GM19467 (cell line): ENCODE data around the gene GTF2F1.
"Not testable (repeated sequence)": the region's sequence is repeated elsewhere in the genome, so short reads cannot be mapped to it uniquely, and the experiment has no call there.

Experiments used
- ATAC-seq: cut with Tn5 transposase; IDR thresholded peaks from one replicate; pipeline ENCODE4 v1.9.1; 2021; ENCODE audit warnings: mild to moderate bottlenecking, moderate library complexity; ENCODE audit not compliant: unreplicated experiment

GTF2F1 gene, protein sequence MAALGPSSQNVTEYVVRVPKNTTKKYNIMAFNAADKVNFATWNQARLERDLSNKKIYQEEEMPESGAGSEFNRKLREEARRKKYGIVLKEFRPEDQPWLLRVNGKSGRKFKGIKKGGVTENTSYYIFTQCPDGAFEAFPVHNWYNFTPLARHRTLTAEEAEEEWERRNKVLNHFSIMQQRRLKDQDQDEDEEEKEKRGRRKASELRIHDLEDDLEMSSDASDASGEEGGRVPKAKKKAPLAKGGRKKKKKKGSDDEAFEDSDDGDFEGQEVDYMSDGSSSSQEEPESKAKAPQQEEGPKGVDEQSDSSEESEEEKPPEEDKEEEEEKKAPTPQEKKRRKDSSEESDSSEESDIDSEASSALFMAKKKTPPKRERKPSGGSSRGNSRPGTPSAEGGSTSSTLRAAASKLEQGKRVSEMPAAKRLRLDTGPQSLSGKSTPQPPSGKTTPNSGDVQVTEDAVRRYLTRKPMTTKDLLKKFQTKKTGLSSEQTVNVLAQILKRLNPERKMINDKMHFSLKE

DNA sequence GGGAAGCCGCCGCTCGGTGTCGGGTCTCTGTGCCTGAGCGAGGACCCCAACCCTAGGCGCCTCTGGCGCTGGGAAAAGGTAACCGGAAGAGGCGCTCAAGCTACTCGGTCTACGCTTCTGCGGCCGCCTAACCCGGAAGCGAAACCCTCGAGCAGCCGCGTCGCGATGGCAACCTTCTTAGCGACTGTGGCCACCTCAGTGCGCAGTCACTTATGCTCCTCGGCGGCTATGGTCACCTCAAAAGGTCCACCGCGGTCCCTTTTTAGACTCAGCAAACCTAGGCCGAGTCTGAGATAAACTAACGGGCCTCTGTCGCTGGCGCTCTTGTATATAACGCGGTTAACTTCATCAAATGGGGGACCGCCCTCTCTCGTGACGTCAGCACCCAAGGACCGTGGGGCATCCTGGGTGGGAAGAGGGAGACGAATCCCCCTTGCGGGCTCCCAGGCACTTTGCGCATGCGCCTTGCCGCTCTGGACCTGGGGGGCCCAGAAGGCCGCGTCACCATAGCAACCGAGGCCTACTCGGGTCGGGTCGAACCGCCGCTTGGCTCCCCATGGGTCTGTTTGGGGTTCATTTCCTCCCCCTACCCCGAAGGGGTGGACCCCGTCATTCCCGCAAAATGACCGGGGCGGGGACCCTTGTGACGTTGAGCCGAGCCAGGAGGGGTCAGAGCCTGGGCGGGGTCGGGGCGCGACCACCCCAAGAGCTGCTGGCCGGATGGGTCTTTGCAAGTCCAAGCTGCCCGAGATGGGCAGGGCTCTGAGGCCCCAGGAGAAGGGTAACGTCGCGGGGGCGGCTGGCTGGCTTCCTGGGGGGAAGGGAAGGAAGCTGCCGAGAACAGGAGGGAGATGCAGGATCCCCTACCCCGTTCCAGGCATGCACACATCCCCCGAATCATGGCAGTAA is at the start of gene GTF2F1:
Gene GTF2F1 (minus strand): TSS at position 91 of the 909 bp plus-strand sequence. CDS start 169 bp downstream, outside the sequence.
- peak; percentile 69 for ATAC-seq

DNA sequence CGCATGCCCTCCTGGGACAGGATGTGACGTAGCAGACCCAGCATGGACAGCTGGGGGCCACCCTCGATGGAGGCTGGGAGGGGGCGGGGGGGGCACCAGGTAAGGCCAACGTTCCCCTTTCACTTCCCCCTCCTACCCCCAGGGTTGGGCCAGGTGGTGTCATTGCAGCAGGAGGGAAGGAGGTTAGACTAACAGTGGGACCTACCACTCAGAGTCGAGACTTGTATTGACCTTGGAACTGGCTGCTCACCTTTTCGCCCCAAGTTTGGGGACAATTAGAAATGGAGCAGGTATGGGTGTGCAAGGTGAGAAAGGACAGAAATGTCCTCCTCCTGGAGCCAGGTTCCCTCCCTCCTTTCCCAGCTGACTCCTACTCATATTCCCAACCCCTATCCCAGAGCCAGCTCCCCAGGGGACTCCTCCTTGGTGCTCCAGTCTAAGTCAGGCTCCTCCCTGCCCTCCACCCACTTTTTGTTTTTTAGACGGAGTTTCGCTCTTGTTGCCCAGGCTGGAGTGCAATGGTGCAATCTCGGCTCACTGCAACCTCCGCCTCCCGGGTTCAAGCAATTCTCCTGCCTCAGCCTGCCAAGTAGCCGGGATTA is 49.2 kb upstream of the GTF2F1 start:
- ATAC-seq: no peak

DNA sequence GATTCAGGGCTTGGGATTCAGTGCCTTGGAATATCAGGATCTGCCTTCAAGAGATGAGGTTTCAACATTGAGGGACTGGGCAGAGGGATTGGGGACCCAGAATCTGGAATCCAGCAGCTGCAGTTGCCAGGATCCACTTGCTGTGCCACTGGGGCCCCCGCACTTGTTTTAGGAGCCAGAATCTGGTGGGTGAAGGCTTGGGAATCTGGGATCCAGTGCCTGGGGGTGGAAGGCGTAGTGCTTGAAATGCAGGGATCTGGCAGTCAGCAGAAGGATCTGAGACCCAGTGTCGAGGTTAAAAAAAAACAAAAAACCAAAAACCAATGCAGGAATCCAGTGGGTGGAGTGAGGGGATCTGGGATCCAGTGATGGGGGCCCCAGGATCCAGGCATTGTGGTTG is 47.9 kb upstream of the GTF2F1 start:
- no peak for ATAC-seq

DNA sequence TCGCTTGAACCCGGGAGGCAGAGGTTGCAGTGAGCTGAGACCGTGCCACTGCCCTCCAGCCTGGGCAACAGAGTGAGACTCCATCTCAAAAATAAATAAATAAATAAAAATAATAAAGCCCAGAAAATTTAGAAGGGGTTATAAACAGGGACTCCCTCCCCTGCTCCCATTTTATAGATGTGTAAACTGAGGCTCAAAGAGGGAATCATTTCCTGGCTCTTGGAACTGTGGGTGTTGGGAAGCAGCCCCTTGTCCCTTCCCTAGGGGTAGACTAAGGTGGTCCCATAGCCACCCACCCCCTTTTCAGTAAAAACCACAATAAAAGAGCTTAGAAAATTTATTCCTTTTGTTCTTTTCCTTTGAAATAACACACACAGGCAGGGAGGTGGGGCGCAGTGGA is 46.8 kb upstream of the GTF2F1 start:
- ATAC-seq: no peak

DNA sequence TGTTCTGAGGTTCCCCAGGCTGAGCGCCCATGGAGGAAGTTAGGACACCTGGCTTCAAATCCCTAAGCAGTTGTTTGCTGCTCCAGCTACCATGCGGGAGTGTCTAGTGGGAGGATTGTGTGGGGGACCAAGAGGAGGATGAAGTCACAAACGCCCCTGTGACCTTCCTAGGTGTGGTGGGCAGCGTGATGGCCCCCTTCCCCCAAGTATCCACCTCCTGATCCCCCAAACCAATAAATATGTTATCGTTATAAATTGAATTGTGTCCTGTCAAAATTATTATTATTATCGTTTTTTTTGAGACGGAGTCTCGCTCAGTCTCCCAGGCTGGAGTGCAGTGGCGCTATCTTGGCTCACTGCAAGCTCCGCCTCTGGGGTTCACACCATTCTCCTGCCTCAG is 40.7 kb upstream of the GTF2F1 start, which contains the start of gene SLC25A41:
Gene SLC25A41 (minus strand): TSS at position 101 of the 400 bp plus-strand sequence. CDS start 70 bp downstream, at position 31.
- no peak for ATAC-seq

DNA sequence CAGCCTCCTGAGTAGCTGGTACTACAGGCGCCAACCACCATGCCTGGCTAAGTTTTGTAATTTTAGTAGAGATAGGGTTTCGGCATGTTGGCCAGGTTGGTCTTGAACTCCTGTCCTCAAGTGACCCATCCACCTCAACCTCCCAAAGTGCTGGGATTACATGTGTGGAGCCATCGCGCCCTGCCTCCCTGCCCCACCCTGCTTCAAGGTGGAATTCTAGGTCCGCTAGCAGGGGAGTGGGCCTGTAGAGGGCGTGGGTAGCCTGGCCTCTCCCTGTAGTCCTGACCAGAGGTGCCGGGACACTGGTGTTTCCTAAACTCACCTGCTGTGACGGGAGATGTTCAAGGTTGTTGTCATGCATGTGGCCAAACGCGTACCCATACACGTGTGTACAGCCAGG is 40.2 kb upstream of the GTF2F1 start:
- no peak for ATAC-seq

DNA sequence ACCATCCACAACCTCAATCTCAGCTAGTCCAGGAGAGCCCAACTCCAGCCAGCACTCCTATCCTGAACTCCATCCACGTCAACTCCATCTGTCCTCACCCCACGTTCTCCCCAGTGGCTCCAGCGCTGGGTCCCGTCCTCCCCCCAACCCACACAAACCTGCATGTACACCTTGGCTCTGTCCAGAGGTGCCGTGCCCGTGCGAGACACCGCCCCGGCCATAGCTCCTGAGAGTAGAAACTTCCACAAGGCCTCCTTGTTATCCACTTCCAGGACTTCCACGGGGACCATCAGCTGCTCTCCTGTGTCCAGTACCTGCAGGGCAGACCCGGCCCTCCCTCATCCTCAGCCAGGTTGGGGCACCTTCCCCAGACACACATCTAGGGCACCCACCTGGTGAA is 38.9 kb upstream of the GTF2F1 start:
- no peak for ATAC-seq

DNA sequence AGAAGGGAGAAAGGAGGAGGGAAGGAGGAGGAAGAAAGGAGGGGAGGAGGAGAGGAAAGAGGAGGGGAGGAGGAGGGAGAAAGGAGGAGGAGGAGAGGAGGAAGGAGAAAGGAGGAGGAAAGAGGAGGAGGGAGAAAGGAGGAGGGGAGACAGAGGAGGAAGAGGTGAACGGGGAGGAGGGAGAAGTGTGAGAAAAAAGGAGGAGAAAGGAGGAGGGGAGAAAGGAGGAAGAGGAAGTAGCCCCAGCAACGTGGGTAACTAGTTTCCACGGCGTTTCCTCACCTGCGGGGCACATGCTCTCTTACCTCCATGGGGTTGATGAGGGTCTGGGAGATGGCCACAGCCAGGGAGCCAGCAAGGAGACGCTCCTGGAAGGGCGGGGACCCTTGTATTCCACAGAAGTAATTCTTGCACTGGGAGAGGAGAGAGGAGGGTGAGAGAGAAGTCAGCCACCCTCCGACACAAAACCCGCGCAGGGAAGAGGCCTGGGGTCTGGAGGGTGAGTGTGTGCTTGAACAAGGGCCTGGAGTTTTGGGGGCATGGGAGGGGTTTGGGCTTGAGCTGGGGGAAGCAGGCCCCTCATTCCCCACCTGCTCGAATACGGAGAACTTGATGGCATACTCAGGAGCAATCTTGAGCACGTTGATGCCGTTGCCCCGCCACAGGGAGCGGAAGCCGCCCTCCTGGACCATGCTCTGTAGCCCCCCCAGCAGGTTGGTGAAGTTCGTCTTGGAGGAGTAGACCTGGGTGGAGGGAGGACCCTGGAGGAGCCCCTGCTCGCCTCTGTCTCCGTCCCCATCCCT is 36.7 kb upstream of the GTF2F1 start:
- ATAC-seq: no peak

DNA sequence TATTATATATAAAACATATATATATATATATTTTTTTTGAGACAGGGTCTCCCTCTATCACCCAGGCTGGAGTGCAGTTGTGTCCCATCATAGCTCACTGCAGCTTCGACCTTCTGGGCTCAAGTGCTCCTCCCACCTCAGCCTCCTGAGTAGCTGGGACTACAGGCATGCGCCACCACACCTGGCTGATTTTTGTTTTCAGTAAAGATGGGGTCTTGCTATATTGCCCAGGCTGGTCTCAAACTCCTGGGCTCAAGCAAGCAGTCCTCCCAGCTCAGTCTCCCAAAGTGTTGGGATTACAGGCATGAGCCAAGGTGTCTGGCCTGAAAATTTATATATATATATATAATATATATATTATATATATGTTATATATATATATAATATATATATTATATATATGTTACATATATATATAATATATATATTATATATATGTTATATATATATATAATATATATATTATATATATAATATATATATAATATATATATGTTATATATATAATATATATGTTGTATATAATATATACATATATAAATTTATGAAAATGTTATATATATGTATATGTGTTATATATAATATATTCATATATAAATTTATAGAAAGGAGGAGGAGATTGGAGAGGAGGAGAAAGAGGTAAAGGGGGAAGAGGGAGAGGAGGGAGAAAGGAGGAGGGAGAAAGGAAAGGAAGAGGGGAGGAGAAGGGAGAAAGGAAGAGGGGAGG is 35.9 kb upstream of the GTF2F1 start:
- not testable (repeated sequence) for ATAC-seq

DNA sequence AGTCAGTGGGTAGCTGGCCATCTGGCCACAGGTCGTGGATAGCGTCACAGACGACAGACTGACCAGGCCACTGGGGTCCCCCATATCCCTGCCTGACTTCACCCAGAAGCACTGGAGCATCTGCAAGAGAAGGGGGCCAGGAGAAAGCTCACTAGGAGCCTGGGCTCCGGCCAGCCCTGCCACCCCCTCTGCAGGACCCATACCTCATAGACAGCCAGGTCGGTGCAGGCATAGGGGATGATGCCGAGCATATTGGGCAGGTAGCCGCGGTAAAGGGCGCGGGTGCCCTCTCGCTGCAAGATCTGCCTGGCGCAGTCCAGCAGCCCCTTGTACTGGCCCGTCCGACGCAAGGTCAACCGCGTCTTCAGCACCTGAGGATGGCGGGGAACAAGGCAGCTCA is 34.2 kb upstream of the GTF2F1 start:
- ATAC-seq: no peak

DNA sequence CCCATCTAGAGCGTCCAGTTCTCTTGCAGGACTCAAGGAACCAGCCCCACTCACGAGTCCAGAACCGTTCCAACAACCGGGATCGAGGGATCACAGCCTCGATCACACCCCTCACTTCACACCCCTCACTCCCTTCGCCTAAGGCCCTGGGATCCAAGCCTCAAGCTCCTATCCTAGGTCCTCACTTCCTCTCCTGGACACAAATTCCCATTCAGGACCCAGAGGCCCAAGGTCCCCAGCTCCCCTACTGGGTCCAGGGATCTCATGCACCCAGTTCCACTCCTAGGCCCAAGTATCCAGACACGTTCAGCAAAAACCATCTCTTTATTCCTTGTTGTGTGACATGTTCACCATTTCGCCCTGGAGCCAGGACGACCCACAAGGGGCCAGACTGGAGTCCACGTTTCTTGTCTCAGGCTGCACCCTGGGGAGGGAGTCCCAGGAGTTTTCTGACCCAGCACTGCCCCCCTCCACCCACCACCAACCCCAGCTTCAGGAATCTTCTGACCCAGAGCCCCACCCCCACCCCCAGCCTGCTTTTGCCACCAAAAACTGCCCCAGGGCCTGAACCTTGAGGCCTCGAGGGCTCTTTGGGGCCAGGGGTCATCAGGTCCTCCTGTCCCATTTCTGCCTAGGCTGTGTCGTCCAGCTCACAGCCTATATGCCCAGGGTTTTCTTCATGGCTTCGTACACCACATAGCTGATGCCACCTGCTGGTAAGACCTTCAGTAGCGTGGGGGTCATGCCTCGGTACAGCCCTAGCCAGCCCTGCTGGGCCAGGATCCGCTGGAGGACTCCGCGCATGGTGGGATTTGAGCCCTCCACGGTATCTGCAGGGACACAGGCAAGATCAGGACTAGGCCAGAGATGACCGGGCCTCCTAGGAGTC is 33.0 kb upstream of the GTF2F1 start:
- no peak for ATAC-seq

DNA sequence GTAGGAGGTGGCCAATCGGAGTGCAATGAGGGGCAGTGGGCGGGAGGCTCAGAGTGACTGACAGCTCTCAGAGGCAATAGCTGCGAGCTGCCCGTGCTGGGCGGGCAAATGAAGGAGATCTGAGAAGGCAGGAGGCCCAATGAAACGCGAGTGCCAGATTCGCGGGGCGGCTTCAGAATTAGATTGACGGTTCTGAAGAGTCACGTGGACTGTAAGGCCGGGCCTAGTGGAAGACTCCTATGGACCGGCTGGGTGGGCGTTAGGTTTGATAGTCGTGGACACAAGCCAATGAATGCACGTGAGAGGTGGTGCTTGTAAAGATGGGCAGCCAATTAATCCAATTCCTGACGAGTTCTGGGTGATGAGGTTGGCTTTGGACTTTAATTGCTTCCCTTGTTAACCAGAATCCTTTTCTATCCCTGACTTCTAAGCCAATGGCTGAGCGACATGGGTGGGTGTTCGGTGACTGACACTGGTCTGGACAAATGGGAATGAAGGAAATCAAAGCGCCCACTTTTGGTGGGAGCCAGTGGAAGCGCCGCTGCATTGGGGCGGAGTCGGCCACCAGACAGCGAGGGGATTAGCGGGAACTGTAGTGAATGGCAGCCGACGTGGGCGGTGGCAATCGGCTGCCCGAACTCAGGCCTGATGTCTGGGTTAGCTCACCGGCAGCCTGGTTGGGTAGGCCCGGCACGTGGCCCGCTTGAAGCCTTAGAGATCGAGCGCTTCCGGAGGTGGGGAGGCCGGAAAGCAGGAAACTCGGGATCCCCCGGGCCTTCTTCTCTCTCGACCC is 32.2 kb upstream of the GTF2F1 start:
- peak; percentile 78 for ATAC-seq

DNA sequence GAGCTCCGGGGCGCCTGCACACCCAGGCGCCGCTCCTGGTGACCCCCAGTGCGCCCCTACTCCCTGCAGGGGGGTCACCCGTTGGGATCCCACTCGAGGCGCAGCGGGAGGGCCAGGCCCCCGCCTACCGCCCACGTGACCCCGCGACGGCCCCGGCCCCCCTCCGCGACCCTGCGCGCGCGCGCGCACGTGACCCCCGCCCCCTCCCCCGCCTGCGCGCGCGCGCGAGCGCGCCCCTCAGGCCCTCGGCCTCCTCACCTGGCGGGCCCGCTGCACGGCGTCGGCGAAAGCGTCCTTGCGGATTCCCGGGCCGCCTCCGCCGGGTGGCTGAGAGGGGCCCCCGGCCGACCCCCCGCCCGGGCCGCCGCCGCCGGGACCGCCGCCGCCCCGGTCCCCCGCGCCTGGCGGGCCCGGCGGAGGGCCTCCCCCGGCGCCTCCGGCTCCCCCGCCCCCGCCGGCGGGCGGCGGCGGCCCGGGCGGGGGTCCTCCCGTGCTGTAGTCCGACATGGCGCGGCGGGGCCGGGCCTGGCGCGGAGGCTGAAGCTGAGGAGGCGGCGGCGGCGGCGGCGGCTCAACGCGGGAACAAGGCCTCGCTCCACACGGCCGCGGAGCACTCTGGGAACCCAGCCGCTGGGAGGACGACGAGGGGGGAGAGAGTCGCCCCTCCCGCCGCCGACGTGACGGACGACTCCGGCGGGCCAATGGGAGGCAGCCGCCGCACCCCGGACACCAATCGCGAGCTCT is 31.4 kb upstream of the GTF2F1 start, which contains the start of gene KHSRP:
Gene KHSRP (minus strand): TSS at position 617 of the 744 bp plus-strand sequence. CDS start 110 bp downstream, at position 507.
- no peak for ATAC-seq

DNA sequence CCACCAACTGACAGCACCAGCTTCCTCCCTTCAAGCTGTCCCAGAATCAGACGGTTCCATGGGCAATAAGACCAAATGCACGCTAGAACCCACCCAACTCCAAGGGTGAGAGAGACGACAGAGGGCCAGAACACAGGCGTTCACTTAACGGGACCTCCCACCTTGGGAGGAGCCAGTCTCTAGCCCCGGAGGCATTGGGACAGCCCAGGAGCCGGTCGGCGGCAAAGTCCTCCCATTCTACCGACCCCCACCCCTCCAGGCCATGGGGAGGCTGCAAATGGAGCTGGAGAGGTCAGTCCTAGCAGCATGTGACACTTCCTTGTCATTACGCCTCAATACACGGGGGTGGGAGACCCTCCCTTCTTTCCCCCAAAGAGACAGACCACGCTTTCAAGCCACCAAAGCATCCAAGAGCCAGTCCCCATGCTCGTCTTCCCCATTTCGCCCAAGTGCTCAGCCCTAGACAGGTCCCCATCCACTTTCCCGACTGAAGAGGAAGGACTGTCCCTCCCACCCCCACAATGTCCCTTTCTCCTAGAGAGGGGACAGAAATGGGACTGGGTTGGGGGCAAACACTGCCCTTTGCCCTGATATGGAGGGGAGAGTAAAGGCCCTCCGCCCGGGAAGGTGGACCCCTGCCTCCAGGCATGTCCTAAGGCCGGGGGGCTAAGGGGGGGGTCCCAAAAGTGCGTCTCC is 30.7 kb upstream of the GTF2F1 start:
- no peak for ATAC-seq

DNA sequence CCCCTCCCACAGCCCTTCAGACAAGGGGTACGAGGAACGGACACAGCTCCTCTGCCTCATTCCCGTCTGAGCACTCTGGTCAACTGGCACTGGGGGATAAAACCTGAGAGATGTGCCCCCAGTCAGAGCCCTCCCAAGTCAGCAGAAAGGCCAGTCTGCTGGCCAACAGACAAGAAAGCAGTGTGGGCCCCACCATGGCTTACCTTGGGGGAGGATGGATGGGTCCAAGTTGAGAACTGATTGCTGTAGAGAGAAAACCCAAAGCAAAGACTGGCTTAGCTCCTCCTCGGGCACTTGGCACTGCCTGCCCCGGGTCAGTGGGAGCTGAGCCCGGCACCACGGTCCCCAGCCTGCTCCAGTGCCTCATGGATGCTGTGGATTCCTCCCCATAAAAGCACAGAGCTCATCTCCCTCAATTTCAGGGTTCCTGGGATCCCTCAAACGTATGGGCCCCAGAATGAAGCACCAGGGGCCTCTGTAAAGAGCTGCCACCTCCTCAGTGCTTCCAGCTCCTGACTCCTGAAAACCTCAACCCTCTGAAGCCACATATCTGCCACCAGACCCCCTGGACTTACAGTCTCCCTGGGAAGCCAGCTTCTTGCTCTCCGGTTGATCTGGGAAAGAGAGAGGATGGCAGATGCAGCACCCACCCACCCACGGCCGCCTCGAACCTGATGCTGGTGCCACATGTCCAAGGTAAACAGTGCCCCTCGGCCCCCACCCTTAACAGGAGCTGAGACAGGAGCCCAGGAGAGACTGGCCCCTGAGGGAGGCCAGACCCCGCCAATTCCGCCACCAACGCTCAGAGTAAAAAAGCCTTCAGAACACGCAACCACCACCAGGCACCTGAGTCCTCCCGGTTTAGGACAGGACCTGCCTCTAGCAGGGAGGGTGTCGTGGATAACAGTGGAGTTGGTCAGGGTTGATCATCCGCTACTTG is 28.4 kb upstream of the GTF2F1 start:
- ATAC-seq: no peak
